CD14-positive monocyte (primary cell): ENCODE results near the gene SPI1. TPM values are rescaled to one million over a fixed set of nuclear protein-coding genes. Genes with fewer than 3 reads are reported as not detected.
A peak's percentile ranks its signal among the peaks of the same experiment; 100 is the strongest.

ENCODE experiments used
- DNase-seq, 3 donors: peaks; one replicate each; pipeline ENCODE4 v3.0.0-alpha.2; 2011 to 2022
- H2AFZ ChIP-seq: 2 replicates; pipeline ENCODE4 v1.6.0; 2012; ENCODE audit warnings: mild to moderate bottlenecking, low read depth, low read length, inconsistent platforms; ENCODE audit not compliant: insufficient read depth, poor library complexity, severe bottlenecking
- H3K27ac ChIP-seq, 2 donors: 1 replicate in 1 of 2; 2 replicates in 1 of 2; pipeline ENCODE4 v1.5.1; 2012 to 2013; ENCODE audit warnings: low read length in 2 of 2, control low read depth in 1 of 2, inconsistent platforms in 1 of 2, low read depth in 1 of 2, mild to moderate bottlenecking in 1 of 2
- H3K27me3 ChIP-seq, 2 donors: one replicate each; pipeline versions ENCODE4 v1.6.0 to v1.6.1; 2011 to 2013; ENCODE audit warnings: low read length in 2 of 2; ENCODE audit not compliant: control insufficient read depth in 2 of 2, insufficient read depth in 2 of 2
- H3K36me3 ChIP-seq, 2 donors: replicated peaks in 1 of 2; 1 replicate in 1 of 2; 2 replicates in 1 of 2; pipeline versions ENCODE4 v1.5.1 to v1.6.1; 2012 to 2013; ENCODE audit warnings: low read length in 2 of 2, control low read depth in 1 of 2, inconsistent platforms in 1 of 2, mild to moderate bottlenecking in 1 of 2; ENCODE audit not compliant: insufficient read depth in 2 of 2, control insufficient read depth in 1 of 2
- H3K4me1 ChIP-seq, 2 donors: 1 replicate in 1 of 2; 2 replicates in 1 of 2; pipeline versions ENCODE4 v1.5.1 to v1.6.1; 2012 to 2013; ENCODE audit warnings: low read length in 2 of 2, control low read depth in 1 of 2, inconsistent platforms in 1 of 2, mild to moderate bottlenecking in 1 of 2, moderate library complexity in 1 of 2; ENCODE audit not compliant: insufficient read depth in 2 of 2, control insufficient read depth in 1 of 2
- H3K4me2 ChIP-seq: replicated peaks from 2 replicates; pipeline ENCODE3; 2012; ENCODE audit warnings: low read length, moderate library complexity, mild to moderate bottlenecking; ENCODE audit not compliant: poor library complexity, severe bottlenecking; ENCODE audit errors: extremely low read depth
- H3K4me3 ChIP-seq, 3 experiments: fragments of 200-600 bp in 1 of 3; sonication (generic) in 1 of 3; replicated peaks in 1 of 3; 1 replicate in 2 of 3; 2 replicates in 1 of 3; pipeline ENCODE4 v1.5.1; 2011 to 2013; ENCODE audit warnings: low read length in 3 of 3, mild to moderate bottlenecking in 3 of 3, control low read depth in 2 of 3, low read depth in 2 of 3, inconsistent platforms in 1 of 3, moderate library complexity in 1 of 3
- H3K79me2 ChIP-seq: 2 replicates; pipeline ENCODE4 v1.6.0; 2012; ENCODE audit warnings: mild to moderate bottlenecking, control low read depth, inconsistent platforms, low read length, moderate library complexity; ENCODE audit not compliant: insufficient read depth
- H3K9ac ChIP-seq: 2 replicates; pipeline ENCODE4 v1.6.0; 2017; ENCODE audit warnings: low read length, mild to moderate bottlenecking; ENCODE audit not compliant: insufficient read depth, poor library complexity, severe bottlenecking
- H3K9me3 ChIP-seq, 2 donors: replicated peaks in 1 of 2; 1 replicate in 1 of 2; 2 replicates in 1 of 2; pipeline versions ENCODE4 v1.5.1 to v1.6.1; 2012 to 2013; ENCODE audit warnings: low read length in 2 of 2, control low read depth in 1 of 2; ENCODE audit not compliant: control insufficient read depth in 1 of 2, insufficient read depth in 1 of 2
- H4K20me1 ChIP-seq: 2 replicates; pipeline ENCODE4 v1.6.0; 2012; ENCODE audit warnings: mild to moderate bottlenecking, low read length, control low read depth, moderate library complexity; ENCODE audit not compliant: insufficient read depth
- H3K27ac Mint-ChIP-seq, 7 donors: one replicate each; pipeline ENCODE4 v1.8.0; 2020; ENCODE audit warnings: mild to moderate bottlenecking in 7 of 7, mixed read lengths in 7 of 7, moderate library complexity in 6 of 7, inconsistent platforms in 2 of 7
- H3K27me3 Mint-ChIP-seq, 3 donors: one replicate each; pipeline ENCODE4 v1.8.0; 2021 to 2022; ENCODE audit warnings: low read depth in 3 of 3, mild to moderate bottlenecking in 3 of 3, mixed read lengths in 3 of 3, moderate library complexity in 3 of 3, inconsistent platforms in 1 of 3
- H3K36me3 Mint-ChIP-seq, 2 donors: one replicate each; pipeline ENCODE4 v1.8.0; 2020; ENCODE audit warnings: mixed read lengths in 2 of 2, inconsistent platforms in 1 of 2, mild to moderate bottlenecking in 1 of 2
- H3K4me1 Mint-ChIP-seq: one replicate; pipeline ENCODE4 v1.8.0; 2020; ENCODE audit warnings: mild to moderate bottlenecking, mixed read lengths
- H3K4me3 Mint-ChIP-seq, 2 donors: one replicate each; pipeline ENCODE4 v1.8.0; 2020; ENCODE audit warnings: mild to moderate bottlenecking in 2 of 2, mixed read lengths in 2 of 2, moderate library complexity in 1 of 2
- H3K9me3 Mint-ChIP-seq, 7 donors: one replicate each; pipeline ENCODE4 v1.8.0; 2020 to 2022; ENCODE audit warnings: mixed read lengths in 7 of 7, mild to moderate bottlenecking in 6 of 7, moderate library complexity in 6 of 7, inconsistent platforms in 2 of 7
- WGBS: methylation state at CpG from one replicate; pipeline ENCODE4 v1.1.5; 2013; ENCODE audit warnings: missing lambda C conversion rate; ENCODE audit not compliant: insufficient coverage; 5-methylcytosine and 5-hydroxymethylcytosine counted together
- intact Hi-C, 2 donors: fragments of 100-400 bp; cut with micrococcal nuclease; formaldehyde crosslinking; loops; one replicate each; pipeline versions ENCODE4 v1.15.0 to v1.15.1; 2023
- polyA plus RNA-seq, 3 donors: library from polyadenylated mRNA; depleted of rRNA in 1 of 3; unstranded in 2 of 3; stranded (reverse) in 1 of 3; fragments of 300-500 nt in 2 of 3; fragments of >200 nt in 1 of 3; fragmentation: Illumina TruSeq in 2 of 3; gene quantifications; 1 replicate in 2 of 3; 2 replicates in 1 of 3; pipeline ENCODE4 v1.2.3, GENCODE V29; 2012 to 2021
- TF ChIP-seq, protein P1 (sequence below): fragments of 200-600 bp; IDR thresholded peaks from one replicate; pipeline ENCODE4 v1.8.0; 2022; ENCODE audit warnings: antibody characterized with exemption, mild to moderate bottlenecking

The SPI1 gene
- polyA plus RNA-seq, 3 donors, result 156 to 914 (median 223) TPM

- TF ChIP-seq, protein P1, sequence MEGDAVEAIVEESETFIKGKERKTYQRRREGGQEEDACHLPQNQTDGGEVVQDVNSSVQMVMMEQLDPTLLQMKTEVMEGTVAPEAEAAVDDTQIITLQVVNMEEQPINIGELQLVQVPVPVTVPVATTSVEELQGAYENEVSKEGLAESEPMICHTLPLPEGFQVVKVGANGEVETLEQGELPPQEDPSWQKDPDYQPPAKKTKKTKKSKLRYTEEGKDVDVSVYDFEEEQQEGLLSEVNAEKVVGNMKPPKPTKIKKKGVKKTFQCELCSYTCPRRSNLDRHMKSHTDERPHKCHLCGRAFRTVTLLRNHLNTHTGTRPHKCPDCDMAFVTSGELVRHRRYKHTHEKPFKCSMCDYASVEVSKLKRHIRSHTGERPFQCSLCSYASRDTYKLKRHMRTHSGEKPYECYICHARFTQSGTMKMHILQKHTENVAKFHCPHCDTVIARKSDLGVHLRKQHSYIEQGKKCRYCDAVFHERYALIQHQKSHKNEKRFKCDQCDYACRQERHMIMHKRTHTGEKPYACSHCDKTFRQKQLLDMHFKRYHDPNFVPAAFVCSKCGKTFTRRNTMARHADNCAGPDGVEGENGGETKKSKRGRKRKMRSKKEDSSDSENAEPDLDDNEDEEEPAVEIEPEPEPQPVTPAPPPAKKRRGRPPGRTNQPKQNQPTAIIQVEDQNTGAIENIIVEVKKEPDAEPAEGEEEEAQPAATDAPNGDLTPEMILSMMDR, result no peak
- DNase-seq, result no peak
- Histone ChIP-seq H3K36me3 (peaks cover 0 to 9% of the 10 kb centered on the region in 2 donors), H3K27me3 (no peaks in the 10 kb centered on the region), H3K9me3 (no peaks in the 10 kb centered on the region), H3K79me2 (peaks cover 91% of the 10 kb centered on the region), H2AFZ (no peak overlapping the region), H3K4me3 (peak overlapping the region in 2 of 3 experiments; percentile 4 to 50), H3K4me1 (peaks cover 90 to 94% of the 10 kb centered on the region in 2 donors), H3K9ac (peak overlapping the region; percentile 99), H4K20me1 (no peaks in the 10 kb centered on the region), H3K27ac (peak overlapping the region; percentile 98 to 100), H3K4me2 (peak overlapping the region; percentile 79)
- H3K4me3 Mint-ChIP-seq, result peak overlapping the region; percentile 62 to 88
- peaks cover 0 to 2% (median 0%) of the 10 kb centered on the region in 7 donors for H3K9me3 Mint-ChIP-seq
- H3K4me1 Mint-ChIP-seq, result peaks cover 78% of the 10 kb centered on the region
- peaks cover 0 to 3% (median 0%) of the 10 kb centered on the region in 3 donors for H3K27me3 Mint-ChIP-seq
- intact Hi-C loops, result no loop called here
- H3K36me3 Mint-ChIP-seq, result peaks cover 20 to 67% of the 10 kb centered on the region in 2 donors
- 89% methylated on average over 4 of the region's 6 CpGs for WGBS
- peak overlapping the region; percentile 99 to 100 (median 100) for H3K27ac Mint-ChIP-seq
These were observed 12.0 kb upstream of the SPI1 start for GRCh38 chr11:47390422-47390760.

DNA sequence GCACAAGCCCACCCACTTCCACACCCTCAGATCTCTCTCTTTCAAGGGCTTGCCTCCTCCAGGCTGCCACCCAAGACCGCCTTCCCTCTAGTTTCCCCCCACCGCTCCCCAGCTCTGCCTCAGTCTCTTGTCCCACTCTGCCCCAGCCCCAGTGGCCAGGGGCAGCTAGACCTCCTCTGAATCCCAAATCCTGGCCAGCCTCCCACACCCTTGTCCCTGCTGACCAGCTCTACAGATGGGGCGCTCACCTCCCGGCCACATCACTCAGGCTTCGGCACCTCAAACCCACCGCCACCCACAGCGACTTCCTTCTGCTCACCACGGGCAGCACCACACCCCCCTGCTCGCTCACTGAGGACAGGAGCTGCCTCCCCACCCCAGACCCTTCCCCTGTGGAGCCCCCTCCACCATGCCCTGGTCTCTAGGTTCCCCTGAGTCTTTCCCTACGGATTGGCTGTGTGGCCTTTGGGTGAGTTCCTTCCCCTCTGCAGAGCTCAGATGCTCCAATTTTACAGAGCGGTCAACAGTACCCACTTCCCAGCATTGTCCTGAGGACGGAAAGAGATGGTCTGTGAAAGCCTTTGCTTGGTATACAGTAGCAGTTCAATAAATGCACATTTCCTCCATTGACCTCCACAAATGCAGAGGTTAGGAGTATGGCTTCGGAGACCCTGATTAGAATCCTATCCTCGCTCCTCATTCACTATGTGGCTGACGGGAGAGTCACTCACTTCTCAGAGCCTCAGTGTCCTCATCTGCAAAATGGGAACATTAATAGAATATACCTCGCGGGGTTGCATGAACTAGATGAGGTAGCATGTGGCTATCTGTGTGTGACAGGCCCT, 11.5 kb upstream of the SPI1 start:
- Histone ChIP-seq H3K36me3 (peaks cover 0 to 9% of the 10 kb centered on the region in 2 donors), H2AFZ (no peak overlapping the region), H3K9ac (peak overlapping the region; percentile 99), H3K4me3 (peak overlapping the region in 2 of 3 experiments; percentile 12 to 50), H3K27ac (peak overlapping the region; percentile 98 to 100), H3K4me2 (peak overlapping the region; percentile 79), H3K4me1 (peaks cover 84 to 88% of the 10 kb centered on the region in 2 donors), H3K79me2 (peaks cover 91% of the 10 kb centered on the region), H4K20me1 (no peaks in the 10 kb centered on the region), H3K27me3 (no peaks in the 10 kb centered on the region), H3K9me3 (no peaks in the 10 kb centered on the region)
- Mint-ChIP-seq H3K9me3 (peaks cover 0 to 2% (median 0%) of the 10 kb centered on the region in 7 donors), H3K4me3 (peak overlapping the region; percentile 72 to 88), H3K27ac (peak overlapping the region; percentile 99 to 100 (median 100)), H3K27me3 (peaks cover 0 to 3% (median 0%) of the 10 kb centered on the region in 3 donors), H3K4me1 (peaks cover 77% of the 10 kb centered on the region), H3K36me3 (peaks cover 20 to 72% of the 10 kb centered on the region in 2 donors)
- WGBS, result 22% methylated on average over 10 of the region's 17 CpGs
- intact Hi-C loops, result no loop called here
- TF ChIP-seq, protein P1, result no peak
- DNase-seq, result peak in 1 of 3 donors; percentile 49
